ENCODE measurements around the gene KCNN1. TPM values are rescaled to one million over a fixed set of nuclear protein-coding genes. Genes with fewer than 3 reads are reported as not detected.
"Not testable (repeated sequence)": the region's sequence is repeated elsewhere in the genome, so short reads cannot be mapped to it uniquely, and the experiment has no call there.

KCNN1 gene
- total RNA-seq, 1 donor from 2014 or later, result under 0.01 TPM

DNA sequence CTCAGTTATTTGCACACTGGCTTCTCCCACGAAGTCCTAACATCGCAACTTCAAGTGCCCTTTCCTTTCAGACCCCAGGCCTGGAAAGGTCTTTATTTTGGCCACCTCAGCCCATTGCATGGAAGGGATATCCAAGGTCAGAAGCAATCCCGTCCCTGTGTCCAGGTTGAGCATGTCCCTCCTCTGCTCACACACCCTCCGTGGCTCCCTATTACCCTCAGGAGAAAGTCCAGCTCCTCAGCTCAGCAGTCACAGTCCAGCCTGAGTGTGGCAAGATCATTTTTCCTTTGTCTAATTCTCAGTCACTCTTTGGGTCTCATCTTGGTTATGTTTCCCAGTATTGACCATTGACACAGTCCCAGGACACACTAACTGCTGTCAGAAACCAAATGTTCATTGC, 60.2 kb downstream of the KCNN1 start:
- DNase-seq (ENCODE audit: low read depth, low spot score), result no peak

DNA sequence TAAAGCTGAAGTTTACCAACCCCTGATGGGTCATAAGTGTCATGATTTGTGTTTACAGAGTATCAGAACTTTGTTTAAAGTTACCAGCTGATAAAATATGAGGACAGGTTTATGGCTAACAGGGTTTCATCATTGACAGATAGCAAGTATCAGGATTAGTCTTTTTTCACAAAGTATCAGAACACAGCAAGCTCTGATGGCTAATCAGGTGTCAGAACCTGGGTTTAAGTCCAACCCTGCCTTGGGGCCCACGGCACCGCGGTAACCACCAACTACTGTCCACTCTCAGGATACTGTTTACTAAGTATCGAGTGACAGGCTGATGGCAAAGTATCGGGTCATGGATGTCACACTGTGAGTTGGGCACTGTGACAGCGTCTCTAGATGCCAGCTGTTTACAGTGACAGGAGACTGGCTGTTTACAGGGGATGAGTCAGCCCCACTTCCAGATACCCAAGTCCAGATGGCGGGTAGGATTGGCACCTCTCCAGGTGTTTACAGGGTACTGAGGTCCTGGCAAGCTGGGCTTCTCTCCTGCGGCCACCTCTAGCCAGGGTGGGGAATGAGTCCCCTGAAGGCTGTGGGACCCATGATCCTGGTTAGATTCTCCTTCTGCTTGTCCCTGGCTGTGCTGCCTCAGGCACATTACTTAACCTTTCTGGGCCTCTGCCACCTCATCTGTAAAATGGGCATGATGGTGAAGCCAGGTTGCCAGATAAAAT, 62.9 kb downstream of the KCNN1 start:
- no peak for DNase-seq (ENCODE audit: low read depth, low spot score)

DNA sequence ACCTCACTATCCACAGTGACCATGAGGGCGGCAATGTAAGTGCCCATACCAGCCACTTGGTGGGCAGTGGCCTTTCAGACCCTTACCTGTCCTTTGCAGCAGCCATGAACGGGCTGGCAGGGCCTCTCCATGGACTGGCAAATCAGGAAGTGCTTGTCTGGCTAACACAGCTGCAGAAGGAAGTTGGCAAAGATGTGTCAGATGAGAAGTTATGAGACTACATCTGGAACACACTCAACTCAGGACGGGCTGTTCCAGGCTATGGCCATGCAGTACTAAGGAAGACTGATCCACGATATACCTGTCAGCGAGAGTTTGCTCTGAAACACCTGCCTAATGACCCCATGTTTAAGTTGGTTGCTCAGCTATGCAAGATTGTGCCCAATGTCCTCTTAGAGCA, 64.5 kb downstream of the KCNN1 start:
- not testable (repeated sequence) for DNase-seq (ENCODE audit: low read depth, low spot score)

DNA sequence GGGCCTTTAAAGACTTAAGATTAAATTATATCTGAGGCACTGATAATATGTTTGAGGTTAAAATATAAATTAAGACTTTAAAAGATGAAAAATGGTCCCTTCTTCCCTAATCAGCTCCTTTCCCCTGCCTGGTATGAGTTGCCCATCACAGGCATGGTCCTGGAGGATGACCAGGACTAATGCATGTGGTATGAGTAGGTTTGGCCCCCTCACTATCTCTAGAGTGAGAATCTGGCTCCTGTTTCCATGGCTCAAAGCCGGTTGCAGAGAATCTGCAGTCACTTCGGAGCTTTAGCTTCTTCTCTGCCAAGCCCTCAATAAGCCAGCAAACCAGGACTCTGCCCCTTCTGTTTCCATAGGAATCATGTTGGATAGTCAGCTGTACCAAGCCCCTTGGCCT, 65.2 kb downstream of the KCNN1 start:
- DNase-seq (ENCODE audit: low read depth, low spot score), result not testable (repeated sequence)

DNA sequence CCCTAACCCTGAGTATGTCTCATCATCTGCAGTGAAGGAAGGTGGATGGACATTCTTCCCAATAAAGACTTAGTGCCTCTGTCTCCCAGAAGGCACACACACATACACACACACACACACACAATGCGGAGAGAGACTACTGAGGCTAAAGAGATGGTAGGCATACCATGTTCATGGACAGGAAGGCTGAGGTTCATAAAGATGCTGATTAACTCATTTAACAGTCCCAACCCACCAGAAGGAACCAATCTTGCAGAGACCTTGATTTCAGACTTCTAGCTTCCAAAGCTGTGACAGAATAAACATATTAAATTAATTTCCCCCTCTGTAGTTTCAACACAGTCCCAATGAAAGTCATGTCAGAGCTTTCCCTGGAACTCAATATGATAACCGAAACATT, 74.1 kb downstream of the KCNN1 start:
- DNase-seq (ENCODE audit: low read depth, low spot score), result no peak

DNA sequence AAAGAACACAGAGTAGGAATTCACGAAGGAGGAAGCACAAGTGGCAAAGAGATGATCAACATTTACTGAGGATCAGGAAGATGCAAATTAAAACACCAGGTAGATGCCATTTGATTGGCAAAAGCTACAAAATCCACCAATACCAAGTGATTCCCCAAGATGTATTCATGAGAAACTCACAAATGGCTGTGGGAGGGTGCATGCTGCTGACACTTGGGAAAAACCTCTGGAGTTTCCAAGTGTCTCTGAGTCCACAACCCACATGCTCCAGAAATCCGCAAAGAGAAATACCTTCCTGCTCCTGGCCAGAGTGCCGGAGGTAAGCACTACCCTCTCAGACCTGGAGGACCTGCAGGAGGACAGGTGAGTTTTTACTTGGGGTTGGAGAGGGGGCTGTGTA, 76.8 kb downstream of the KCNN1 start:
- DNase-seq (ENCODE audit: low read depth, low spot score), result no peak

DNA sequence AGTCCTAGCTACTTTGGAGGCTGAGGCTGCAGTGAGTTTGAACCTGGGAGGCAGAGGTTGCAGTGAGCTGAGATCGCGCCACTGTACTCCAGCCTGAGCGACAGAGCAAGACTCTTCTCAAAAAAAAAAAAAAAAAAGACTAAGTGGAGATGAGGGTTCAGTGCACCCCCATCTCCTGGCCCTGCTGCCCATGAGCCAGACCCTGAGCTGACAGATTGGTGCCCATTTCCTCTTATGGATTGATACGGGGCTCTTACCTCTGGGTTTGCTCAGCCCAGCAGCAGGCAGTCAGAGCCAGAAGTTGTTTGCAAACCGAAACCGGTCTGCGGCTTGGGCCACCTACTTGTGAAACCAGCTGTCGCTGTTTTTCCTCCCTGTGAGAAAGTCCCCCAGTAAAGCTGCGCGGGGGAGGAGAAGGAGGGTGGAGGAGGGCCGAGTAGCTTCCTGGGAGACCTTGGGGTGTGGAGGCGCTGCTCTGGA, 78.0 kb downstream of the KCNN1 start:
- no peak for DNase-seq (ENCODE audit: low read depth, low spot score)

DNA sequence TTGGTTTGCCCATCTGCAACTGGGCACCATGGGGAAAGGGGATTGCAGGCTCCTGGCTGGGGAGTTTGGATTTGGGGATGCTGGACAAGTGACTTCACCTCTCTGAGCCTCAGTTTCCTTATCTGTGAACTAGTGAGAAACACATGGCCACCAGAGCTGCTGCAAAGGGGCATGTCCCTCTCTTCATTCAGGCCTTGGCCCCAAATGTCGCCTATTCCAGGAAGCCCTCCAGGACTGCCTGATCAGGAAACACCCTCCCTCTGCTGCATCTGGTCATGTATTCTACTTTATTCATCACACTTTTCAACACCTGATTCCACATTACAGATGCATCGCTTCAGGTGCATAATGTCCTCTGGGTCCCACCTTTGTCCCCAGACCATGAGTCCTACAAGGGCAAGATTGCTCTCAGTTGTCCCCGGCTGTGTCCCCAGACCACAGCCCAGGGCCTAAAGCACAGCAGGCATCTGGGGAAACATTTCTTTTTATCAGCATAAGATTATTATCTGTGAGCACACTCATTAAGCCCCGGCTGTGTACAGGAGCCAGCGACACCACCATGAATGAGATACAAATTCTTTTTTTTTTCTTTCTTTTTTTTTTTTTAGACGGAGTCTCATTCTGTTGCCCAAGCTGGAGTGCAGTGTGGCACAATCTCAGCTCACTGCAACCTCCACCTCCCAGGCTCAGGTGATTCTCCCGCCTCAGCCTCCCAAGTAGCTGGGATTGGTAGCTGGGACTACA, 78.6 kb downstream of the KCNN1 start:
- DNase-seq (ENCODE audit: low read depth, low spot score), result no peak

DNA sequence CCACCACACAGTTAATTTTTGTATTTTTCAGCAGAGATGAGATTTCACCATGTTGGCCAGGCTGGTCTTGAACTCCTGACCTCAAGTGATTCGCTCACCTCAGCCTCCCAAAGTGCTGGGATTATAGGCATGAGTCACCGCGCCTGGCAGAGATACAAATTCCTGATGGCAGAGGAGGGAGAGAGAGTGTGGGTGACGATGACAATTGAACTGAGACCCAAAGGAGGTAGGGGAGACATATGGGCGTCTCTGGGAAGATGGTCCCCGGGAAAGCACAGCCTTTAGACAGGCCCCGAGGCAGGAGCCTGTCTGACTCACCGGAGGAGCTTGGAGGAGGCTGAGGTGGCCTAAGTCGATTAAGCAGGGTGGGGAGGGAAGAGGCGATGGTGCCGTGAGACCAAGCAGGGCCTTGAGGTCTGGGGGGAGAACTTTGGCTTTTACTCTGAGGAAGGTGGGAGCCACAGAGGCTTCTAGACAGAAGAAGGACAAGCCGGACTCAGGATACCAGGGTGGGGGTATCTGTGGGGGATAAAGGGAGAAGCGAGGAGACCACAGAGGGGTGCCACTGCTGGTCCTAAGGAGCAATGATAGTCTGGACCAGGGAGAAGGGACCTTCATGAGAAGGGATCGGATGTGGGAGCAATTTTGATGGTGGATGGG, 79.3 kb downstream of the KCNN1 start:
- no peak for DNase-seq (ENCODE audit: low read depth, low spot score)

DNA sequence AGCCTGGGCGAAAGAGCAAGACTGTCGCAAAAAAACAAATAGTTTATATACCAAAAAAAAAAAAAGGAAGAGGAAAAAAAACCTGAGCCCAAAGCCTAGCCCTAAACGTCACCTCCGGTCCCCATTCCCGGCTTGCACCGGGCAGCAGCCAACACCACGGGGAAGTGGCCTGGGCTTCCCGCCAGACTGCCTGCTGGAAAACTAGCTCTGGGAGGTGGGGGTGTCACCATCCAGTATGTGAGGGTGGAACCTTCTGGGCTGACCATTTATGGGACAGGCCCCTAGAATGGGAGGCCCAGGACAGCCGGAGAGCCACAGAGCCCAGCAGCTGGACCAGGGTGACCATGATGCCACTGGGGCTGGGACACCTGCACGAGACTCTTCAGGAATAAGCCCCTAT, 82.5 kb downstream of the KCNN1 start:
- DNase-seq (ENCODE audit: low read depth, low spot score), result peak; percentile 13

Other genes starting within 250 kb of the KCNN1 start
- gene MAP1S, start 247.6 kb upstream of the KCNN1 start, total RNA-seq, result 40.8 and 52.6 TPM in 2 replicates
- 0.56 and 1.1 TPM in 2 replicates for gene FCHO1, start 215.6 kb upstream of the KCNN1 start, total RNA-seq
- gene B3GNT3, start 172.0 kb upstream of the KCNN1 start, total RNA-seq, result not detected in 2 replicates
- not detected in 2 replicates for gene INSL3, start 145.6 kb upstream of the KCNN1 start, total RNA-seq
- 1.6 and 3.0 TPM in 2 replicates for gene JAK3, start 119.1 kb upstream of the KCNN1 start, total RNA-seq
- 1,161 and 1,468 TPM in 2 replicates for gene RPL18A, start 107.2 kb upstream of the KCNN1 start, total RNA-seq
- gene SLC5A5, start 95.2 kb upstream of the KCNN1 start, total RNA-seq, result not detected in 2 replicates
- 57.0 and 65.4 TPM in 2 replicates for gene CCDC124, start 34.1 kb upstream of the KCNN1 start, total RNA-seq
- gene ARRDC2, start 41.1 kb downstream of the KCNN1 start, total RNA-seq, result 10.3 and 15.5 TPM in 2 replicates
- 0.18 TPM in 1 of 2 replicates, not detected in the other for gene IL12RB1, start 119.8 kb downstream of the KCNN1 start, total RNA-seq
- 0.67 and 0.92 TPM in 2 replicates for gene MAST3, start 130.7 kb downstream of the KCNN1 start, total RNA-seq
- gene PIK3R2, start 186.1 kb downstream of the KCNN1 start, total RNA-seq, result 2.4 and 2.8 TPM in 2 replicates
- gene IFI30, start 206.7 kb downstream of the KCNN1 start, total RNA-seq, result 2.2 and 2.4 TPM in 2 replicates
- 10.3 and 13.0 TPM in 2 replicates for gene MPV17L2, start 226.1 kb downstream of the KCNN1 start, total RNA-seq
- 0.99 TPM in 2 replicates for gene RAB3A, start 236.9 kb downstream of the KCNN1 start, total RNA-seq